Natural killer cell (primary cell): ENCODE measurements around the gene ZNF445. TPM values are rescaled to one million over a fixed set of nuclear protein-coding genes. Genes with fewer than 3 reads are reported as not detected.
"Not testable (repeated sequence)": the region's sequence is repeated elsewhere in the genome, so short reads cannot be mapped to it uniquely, and the experiment has no call there.

Source experiments
- ATAC-seq, 3 donors: fragments of 150-1000 bp in 2 of 3; fragments of 200-7000 bp in 1 of 3; cut with Tn5 transposase; 1 replicate in 1 of 3; 2 replicates in 2 of 3; pipeline ENCODE4 v1.10.0; 2021; ENCODE audit warnings: mild to moderate bottlenecking in 2 of 3, moderate library complexity in 2 of 3
- DNase-seq, 2 donors: peaks; one replicate each; pipeline versions ENCODE4 v3.0.0 to v3.0.0-alpha.2; 2013 to 2021; ENCODE audit warnings: mixed read lengths in 1 of 2
- H3K27ac ChIP-seq: one replicate; pipeline ENCODE4 v1.5.1; 2013; ENCODE audit warnings: mild to moderate bottlenecking, low read length
- H3K27me3 ChIP-seq: one replicate; pipeline ENCODE4 v1.6.1; 2013; ENCODE audit warnings: low read length; ENCODE audit not compliant: control insufficient read depth, insufficient read depth
- H3K36me3 ChIP-seq: one replicate; pipeline ENCODE4 v1.6.1; 2013; ENCODE audit warnings: low read length; ENCODE audit not compliant: control insufficient read depth, insufficient read depth
- H3K4me1 ChIP-seq: one replicate; pipeline ENCODE4 v1.6.1; 2013; ENCODE audit warnings: low read length; ENCODE audit not compliant: control insufficient read depth, insufficient read depth
- H3K4me3 ChIP-seq: one replicate; pipeline ENCODE4 v1.5.1; 2013; ENCODE audit warnings: low read length
- H3K9me3 ChIP-seq: one replicate; pipeline ENCODE4 v1.6.1; 2013; ENCODE audit warnings: low read length; ENCODE audit not compliant: control insufficient read depth, insufficient read depth
- H3K27ac Mint-ChIP-seq, 2 donors: one replicate each; pipeline ENCODE4 v1.8.0; 2022; ENCODE audit warnings: mild to moderate bottlenecking in 2 of 2, mixed read lengths in 2 of 2, moderate library complexity in 1 of 2
- H3K27me3 Mint-ChIP-seq, 2 donors: one replicate each; pipeline ENCODE4 v1.8.0; 2022; ENCODE audit warnings: low read depth in 2 of 2, mixed read lengths in 2 of 2
- H3K36me3 Mint-ChIP-seq: one replicate; pipeline ENCODE4 v1.8.0; 2022; ENCODE audit warnings: mixed read lengths
- H3K4me1 Mint-ChIP-seq, 2 donors: one replicate each; pipeline ENCODE4 v1.8.0; 2022; ENCODE audit warnings: mixed read lengths in 2 of 2
- H3K4me3 Mint-ChIP-seq: one replicate; pipeline ENCODE4 v1.8.0; 2022; ENCODE audit warnings: mild to moderate bottlenecking, moderate library complexity, mixed read lengths
- H3K9me3 Mint-ChIP-seq, 2 donors: one replicate each; pipeline ENCODE4 v1.8.0; 2022; ENCODE audit warnings: mixed read lengths in 2 of 2
- WGBS: methylation state at CpG from one replicate; pipeline ENCODE4 v1.1.7; 2013; ENCODE audit warnings: missing lambda C conversion rate; ENCODE audit not compliant: insufficient coverage; 5-methylcytosine and 5-hydroxymethylcytosine counted together
- intact Hi-C: fragments of 100-400 bp; cut with micrococcal nuclease; formaldehyde crosslinking; loops from one replicate; pipeline ENCODE4 v1.14.2; 2022
- total RNA-seq, 4 donors: library from RNA; stranded (reverse); fragments of 120-200 nt in 1 of 4; gene quantifications; one replicate each; pipeline versions ENCODE4 v1.2.3 to v1.2.4, GENCODE V29; 2013 to 2022
- TF ChIP-seq, protein P1 (sequence below): fragments of 200-600 bp; IDR thresholded peaks from one replicate; pipeline ENCODE4 v1.8.0; 2022; ENCODE audit warnings: antibody characterized with exemption

Gene ZNF445
- total RNA-seq, 3 donors from 2014 or later (not counting 1 experiment from before 2014, with no cell fraction given) = 15.5 to 24.4 (median 17.4) TPM

- 94% methylated on average over 3 of the region's 3 CpGs for WGBS
- Mint-ChIP-seq H3K36me3 (no peaks in the 10 kb centered on the region), H3K27ac (peak overlapping the region in 1 of 2 donors; percentile 43), H3K27me3 (no peaks in the 10 kb centered on the region), H3K4me3 (no peak overlapping the region), H3K4me1 (peaks cover 35% of the 10 kb centered on the region in 2 donors), H3K9me3 (peaks cover 3% of the 10 kb centered on the region in 2 donors)
- Histone ChIP-seq H3K4me1 (peaks cover 17% of the 10 kb centered on the region), H3K36me3 (peaks cover 4% of the 10 kb centered on the region), H3K4me3 (no peak overlapping the region), H3K9me3 (peaks cover 8% of the 10 kb centered on the region), H3K27me3 (no peaks in the 10 kb centered on the region), H3K27ac (no peak overlapping the region)
- DNase-seq (no peak), ATAC-seq (no peak)
- TF ChIP-seq, protein P1, sequence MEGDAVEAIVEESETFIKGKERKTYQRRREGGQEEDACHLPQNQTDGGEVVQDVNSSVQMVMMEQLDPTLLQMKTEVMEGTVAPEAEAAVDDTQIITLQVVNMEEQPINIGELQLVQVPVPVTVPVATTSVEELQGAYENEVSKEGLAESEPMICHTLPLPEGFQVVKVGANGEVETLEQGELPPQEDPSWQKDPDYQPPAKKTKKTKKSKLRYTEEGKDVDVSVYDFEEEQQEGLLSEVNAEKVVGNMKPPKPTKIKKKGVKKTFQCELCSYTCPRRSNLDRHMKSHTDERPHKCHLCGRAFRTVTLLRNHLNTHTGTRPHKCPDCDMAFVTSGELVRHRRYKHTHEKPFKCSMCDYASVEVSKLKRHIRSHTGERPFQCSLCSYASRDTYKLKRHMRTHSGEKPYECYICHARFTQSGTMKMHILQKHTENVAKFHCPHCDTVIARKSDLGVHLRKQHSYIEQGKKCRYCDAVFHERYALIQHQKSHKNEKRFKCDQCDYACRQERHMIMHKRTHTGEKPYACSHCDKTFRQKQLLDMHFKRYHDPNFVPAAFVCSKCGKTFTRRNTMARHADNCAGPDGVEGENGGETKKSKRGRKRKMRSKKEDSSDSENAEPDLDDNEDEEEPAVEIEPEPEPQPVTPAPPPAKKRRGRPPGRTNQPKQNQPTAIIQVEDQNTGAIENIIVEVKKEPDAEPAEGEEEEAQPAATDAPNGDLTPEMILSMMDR = no peak
- intact Hi-C loops = no loop called here
Observed at GRCh38 chr3:44506556-44506955, 29.1 kb upstream of the ZNF445 start.

GRCh38 chr3:44504566-44504965 lies 27.1 kb upstream of the ZNF445 start:
- 100% methylated on average over 1 of the region's 1 CpG for WGBS
- H3K9me3 Mint-ChIP-seq = peaks cover 10 to 15% of the 10 kb centered on the region in 2 donors
- no peak for DNase-seq
- H3K27me3 Mint-ChIP-seq = no peaks in the 10 kb centered on the region
- H3K27ac ChIP-seq = no peak overlapping the region
- peaks cover 7% of the 10 kb centered on the region for H3K4me1 ChIP-seq
- H3K4me3 Mint-ChIP-seq = no peak overlapping the region
- peaks cover 24 to 25% of the 10 kb centered on the region in 2 donors for H3K4me1 Mint-ChIP-seq
- TF ChIP-seq, protein P1 = no peak
- ATAC-seq = no peak
- intact Hi-C loops = no loop called here
- H3K36me3 ChIP-seq = peaks cover 22% of the 10 kb centered on the region
- H3K27me3 ChIP-seq = no peaks in the 10 kb centered on the region
- no peak overlapping the region for H3K27ac Mint-ChIP-seq
- H3K4me3 ChIP-seq = no peak overlapping the region
- peaks cover 17% of the 10 kb centered on the region for H3K36me3 Mint-ChIP-seq
- H3K9me3 ChIP-seq = peaks cover 26% of the 10 kb centered on the region

- H3K4me3 ChIP-seq, intact Hi-C loops, H3K4me3 Mint-ChIP-seq, DNase-seq, H3K4me1 ChIP-seq, H3K27me3 Mint-ChIP-seq, H3K27ac ChIP-seq, ATAC-seq, H3K27me3 ChIP-seq, H3K27ac Mint-ChIP-seq: not testable (repeated sequence)
- WGBS = 94% methylated on average over 2 of the region's 2 CpGs
- Histone ChIP-seq H3K9me3 (peaks cover 33% of the 10 kb centered on the region), H3K36me3 (peaks cover 28% of the 10 kb centered on the region)
- Mint-ChIP-seq H3K9me3 (peaks cover 13 to 21% of the 10 kb centered on the region in 2 donors), H3K4me1 (peaks cover 10 to 16% of the 10 kb centered on the region in 2 donors), H3K36me3 (peaks cover 29% of the 10 kb centered on the region)
Observed at GRCh38 chr3:44503178-44503577, 25.7 kb upstream of the ZNF445 start.

- H3K4me1 ChIP-seq = no peaks in the 10 kb centered on the region
- WGBS = 97% methylated on average over 3 of the region's 3 CpGs
- TF ChIP-seq, protein P1 = no peak
- H3K27me3 ChIP-seq = no peaks in the 10 kb centered on the region
- intact Hi-C loops = no loop called here
- H3K4me3 ChIP-seq = no peak overlapping the region
- H3K9me3 ChIP-seq = peaks cover 43% of the 10 kb centered on the region
- ATAC-seq (no peak), DNase-seq (no peak)
- H3K36me3 Mint-ChIP-seq = peaks cover 30% of the 10 kb centered on the region
- peaks cover 4 to 14% of the 10 kb centered on the region in 2 donors for H3K4me1 Mint-ChIP-seq
- peaks cover 13 to 21% of the 10 kb centered on the region in 2 donors for H3K9me3 Mint-ChIP-seq
- H3K36me3 ChIP-seq = peaks cover 31% of the 10 kb centered on the region
- H3K27ac Mint-ChIP-seq = no peak overlapping the region
- no peak overlapping the region for H3K4me3 Mint-ChIP-seq
- H3K27me3 Mint-ChIP-seq = no peaks in the 10 kb centered on the region
- no peak overlapping the region for H3K27ac ChIP-seq
Observed at GRCh38 chr3:44501971-44502370, 24.5 kb upstream of the ZNF445 start.

DNA sequence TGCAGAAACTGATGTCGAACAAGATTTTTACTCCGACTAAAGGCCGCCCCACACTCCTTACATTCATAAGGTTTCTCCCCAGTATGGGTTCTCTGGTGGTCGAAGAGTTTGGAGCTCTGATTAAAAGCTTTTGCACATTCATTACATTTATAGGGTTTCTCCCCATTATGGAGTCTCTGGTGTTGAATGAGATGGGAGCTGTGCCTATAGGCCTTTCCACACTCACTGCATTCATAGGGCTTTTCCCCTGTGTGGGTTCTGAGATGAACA lies 22.4 kb upstream of the ZNF445 start:
- intact Hi-C loops = not testable (repeated sequence)

More for the DNA sequence above, 22.4 kb upstream of the ZNF445 start:
- H3K4me1 Mint-ChIP-seq, H3K27ac Mint-ChIP-seq, H3K4me3 Mint-ChIP-seq, H3K27me3 ChIP-seq, DNase-seq, H3K4me3 ChIP-seq, H3K27me3 Mint-ChIP-seq, H3K27ac ChIP-seq, ATAC-seq, H3K4me1 ChIP-seq: not testable (repeated sequence)
- Histone ChIP-seq H3K9me3 (peaks cover 47% of the 10 kb centered on the region), H3K36me3 (peaks cover 31% of the 10 kb centered on the region)
- peaks cover 30% of the 10 kb centered on the region for H3K36me3 Mint-ChIP-seq
- 100% methylated on average over 3 of the region's 4 CpGs for WGBS
- peaks cover 15 to 24% of the 10 kb centered on the region in 2 donors for H3K9me3 Mint-ChIP-seq
